Measurements from ENCODE around the gene ZNF616. TPM values are rescaled to one million over a fixed set of nuclear protein-coding genes. Genes with fewer than 3 reads are reported as not detected.

The ZNF616 gene
- total RNA-seq (10 to 100 TPM; 11.2 to 12.6 TPM), polyA plus RNA-seq (4.6 TPM)

DNA sequence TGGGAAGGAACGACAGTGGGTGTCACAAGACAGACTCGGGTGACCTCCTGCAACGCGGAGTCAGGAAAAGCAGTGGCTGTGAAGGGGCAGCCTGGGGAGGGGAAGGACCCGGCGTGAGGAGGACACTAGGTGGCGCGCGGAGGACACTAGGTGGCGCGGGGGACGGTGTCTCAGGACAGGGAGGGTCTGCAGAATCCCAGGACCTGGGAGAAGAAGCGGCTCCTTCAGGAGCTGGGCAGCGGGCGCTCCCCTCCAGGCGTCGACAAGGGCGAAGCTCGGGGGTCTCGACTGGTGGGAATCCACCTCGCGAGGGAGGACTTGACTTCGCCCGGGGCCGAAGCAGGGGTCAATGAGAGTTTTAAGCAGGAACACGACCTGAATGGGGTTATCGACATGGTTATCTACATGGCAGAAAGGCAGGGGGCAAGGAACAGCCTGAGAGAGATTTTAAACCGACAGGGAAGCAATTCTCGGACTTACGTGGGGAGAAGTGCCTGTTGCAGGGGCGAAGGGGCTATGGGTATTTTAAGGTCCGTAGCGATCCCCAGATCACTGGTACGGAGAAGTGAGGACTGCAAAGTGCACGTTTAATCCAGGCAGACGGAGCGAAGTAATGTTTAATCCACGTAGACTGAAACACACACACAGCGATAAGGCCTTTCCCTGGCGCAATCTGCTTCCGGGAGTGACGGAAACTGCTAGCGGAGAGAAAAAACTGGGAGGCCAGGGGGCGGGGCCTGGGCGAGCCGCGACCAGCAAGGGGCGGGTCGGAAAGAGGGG is at the start of gene ZNF616:
Gene ZNF616, minus strand, starts transcription at position 687 of the 780 bp plus-strand sequence. CDS start 9,426 bp downstream, outside the sequence.
- POLR2A ChIA-PET: interaction anchor here (0.6 to 1.7 kb wide), 3 partner anchors 50 to 155 kb away, joined by 3 to 23 read pairs (median 5); partner anchors contain the start of gene PPP2R1A
- H3K27ac ChIP-seq (ENCODE audit: low read depth, low read length): peak within 1 kb of the TSS; percentile 91
- Mint-ChIP-seq H3K27me3 (peaks cover 0 to 1% of the 10 kb centered on the region in 2 donors), H3K4me1 (peaks cover 34 to 45% (median 36%) of the 10 kb centered on the region in 3 donors), H3K9me3 (peaks cover 0 to 21% (median 0%) of the 10 kb centered on the region in 5 donors), H3K27ac (peak within 1 kb of the TSS; percentile 79 to 99 (median 94)), H3K36me3 (peaks cover 10 to 21% (median 16%) of the 10 kb centered on the region in 3 donors), H3K4me3 (peak within 1 kb of the TSS; percentile 90 to 99 (median 96))
- CTCF ChIA-PET: interaction anchor here (0.8 to 2.6 kb wide), 6 partner anchors 68 to 108 kb away, joined by 3 to 23 read pairs (median 3); no protein-coding TSS in a partner anchor
- H3K4me1 ChIP-seq (ENCODE audit: insufficient read depth, low read length): peaks cover 22% of the 10 kb centered on the region
- H3K4me3 ChIP-seq (ENCODE audit: low read length): peak within 1 kb of the TSS; percentile 100
- H3K9me3 ChIP-seq (ENCODE audit: low read length): no peaks in the 10 kb centered on the region
- no peaks in the 10 kb centered on the region for H3K27me3 ChIP-seq (ENCODE audit: insufficient read depth, low read length, poor library complexity, severe bottlenecking)
- no peaks in the 10 kb centered on the region for H3K36me3 ChIP-seq (ENCODE audit: insufficient read depth, low read length)
- peak; percentile 63 to 98 (median 96) for DNase-seq

GRCh38 chr19:52188822-52189734 is 49.3 kb upstream of the ZNF616 start:
- Histone ChIP-seq H3K4me3 (ENCODE audit: low read length) (peak overlapping the region; percentile 56), H3K27me3 (ENCODE audit: insufficient read depth, low read length, poor library complexity, severe bottlenecking) (no peaks in the 10 kb centered on the region), H3K36me3 (ENCODE audit: insufficient read depth, low read length) (peaks cover 11% of the 10 kb centered on the region), H3K27ac (ENCODE audit: low read depth, low read length) (peak overlapping the region; percentile 74), H3K4me1 (ENCODE audit: insufficient read depth, low read length) (peaks cover 39% of the 10 kb centered on the region), H3K9me3 (ENCODE audit: low read length) (no peaks in the 10 kb centered on the region)
- ChIA-PET CTCF (interaction anchor here (0.6 to 1.8 kb wide), 8 partner anchors 9 to 544 kb away, joined by 3 to 9 read pairs (median 4); partner anchors contain the start of gene ZNF836), POLR2A (interaction anchor here (0.7 to 1.7 kb wide), 9 partner anchors 10 to 532 kb away, joined by 3 to 31 read pairs (median 8); partner anchors contain the start of genes ZNF432, ZNF615, ZNF616 and ZNF836)
- Mint-ChIP-seq H3K4me3 (peak overlapping the region; percentile 84 to 99 (median 96)), H3K4me1 (peaks cover 34 to 46% (median 44%) of the 10 kb centered on the region in 3 donors), H3K36me3 (peaks cover 4 to 29% (median 7%) of the 10 kb centered on the region in 3 donors), H3K27ac (peak overlapping the region; percentile 91 to 100 (median 100)), H3K27me3 (peaks cover 0 to 2% of the 10 kb centered on the region in 2 donors), H3K9me3 (no peaks in the 10 kb centered on the region)
- DNase-seq: peak in 1 of 5 donors; percentile 97

DNA sequence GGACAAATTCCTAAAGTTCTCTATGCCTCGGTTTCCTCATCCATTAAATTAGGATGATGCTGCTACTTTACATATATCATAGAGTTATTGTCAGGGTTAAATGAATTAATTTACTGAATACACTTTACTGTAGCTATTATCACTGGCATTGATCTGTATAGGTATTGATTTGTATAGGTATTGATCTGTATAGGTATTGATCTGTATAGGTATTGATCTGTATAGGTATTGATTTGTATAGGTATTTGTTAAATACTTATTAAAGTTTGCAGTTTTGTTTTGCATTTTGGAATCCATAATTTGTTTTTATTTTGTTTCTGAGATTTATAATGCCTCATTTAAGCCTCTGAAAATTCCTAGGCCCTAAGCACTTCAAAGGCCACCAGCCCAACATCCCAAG is 47.7 kb upstream of the ZNF616 start:
- CTCF ChIA-PET: no interaction called here
- Mint-ChIP-seq H3K4me3 (peak overlapping the region in 1 of 7 donors; percentile 20), H3K36me3 (peaks cover 2 to 18% (median 4%) of the 10 kb centered on the region in 3 donors), H3K27ac (peak overlapping the region in 1 of 8 donors; percentile 13), H3K9me3 (no peaks in the 10 kb centered on the region), H3K4me1 (peaks cover 24 to 31% (median 30%) of the 10 kb centered on the region in 3 donors), H3K27me3 (peaks cover 0 to 2% of the 10 kb centered on the region in 2 donors)
- POLR2A ChIA-PET: interaction anchor here (0.5 kb wide), 1 partner anchor 541 kb away, joined by 3 read pairs; no protein-coding TSS in a partner anchor
- no peak for DNase-seq
- no peaks in the 10 kb centered on the region for H3K27me3 ChIP-seq (ENCODE audit: insufficient read depth, low read length, poor library complexity, severe bottlenecking)
- H3K4me3 ChIP-seq (ENCODE audit: low read length): no peak overlapping the region
- H3K36me3 ChIP-seq (ENCODE audit: insufficient read depth, low read length): no peaks in the 10 kb centered on the region
- H3K4me1 ChIP-seq (ENCODE audit: insufficient read depth, low read length): peaks cover 26% of the 10 kb centered on the region
- no peak overlapping the region for H3K27ac ChIP-seq (ENCODE audit: low read depth, low read length)
- no peaks in the 10 kb centered on the region for H3K9me3 ChIP-seq (ENCODE audit: low read length)

GRCh38 chr19:52176574-52176973 is 36.8 kb upstream of the ZNF616 start:
- Mint-ChIP-seq H3K9me3 (no peaks in the 10 kb centered on the region), H3K27me3 (peaks cover 0 to 1% of the 10 kb centered on the region in 2 donors), H3K4me3 (peak overlapping the region in 4 of 7 donors; percentile 15 to 47 (median 30)), H3K27ac (peak overlapping the region in 4 of 8 donors; percentile 65 to 79 (median 70)), H3K36me3 (no peaks in the 10 kb centered on the region), H3K4me1 (peaks cover 8 to 19% (median 8%) of the 10 kb centered on the region in 3 donors)
- peak in 1 of 5 donors; percentile 11 for DNase-seq
- no peaks in the 10 kb centered on the region for H3K36me3 ChIP-seq (ENCODE audit: insufficient read depth, low read length)
- CTCF ChIA-PET: no interaction called here
- no peaks in the 10 kb centered on the region for H3K9me3 ChIP-seq (ENCODE audit: low read length)
- no peak overlapping the region for H3K27ac ChIP-seq (ENCODE audit: low read depth, low read length)
- POLR2A ChIA-PET: no interaction called here
- H3K4me3 ChIP-seq (ENCODE audit: low read length): no peak overlapping the region
- no peaks in the 10 kb centered on the region for H3K27me3 ChIP-seq (ENCODE audit: insufficient read depth, low read length, poor library complexity, severe bottlenecking)
- H3K4me1 ChIP-seq (ENCODE audit: insufficient read depth, low read length): peaks cover 10% of the 10 kb centered on the region

GRCh38 chr19:52172347-52172746 is 32.6 kb upstream of the ZNF616 start:
- H3K36me3 Mint-ChIP-seq: peaks cover 14 to 38% (median 24%) of the 10 kb centered on the region in 3 donors
- CTCF ChIA-PET: interaction anchor here (1.2 to 2.3 kb wide), 3 partner anchors 12 to 65 kb away, joined by 3 to 9 read pairs (median 3); partner anchors contain the start of gene PPP2R1A
- POLR2A ChIA-PET: interaction anchor here (1.7 to 3.1 kb wide), 2 partner anchors 17 to 31 kb away, joined by 5 to 31 read pairs; partner anchors contain the start of gene PPP2R1A
- H3K27me3 Mint-ChIP-seq: peaks cover 0 to 3% of the 10 kb centered on the region in 2 donors
- Histone ChIP-seq H3K27me3 (ENCODE audit: insufficient read depth, low read length, poor library complexity, severe bottlenecking) (no peaks in the 10 kb centered on the region), H3K9me3 (ENCODE audit: low read length) (no peaks in the 10 kb centered on the region), H3K4me1 (ENCODE audit: insufficient read depth, low read length) (peaks cover 25% of the 10 kb centered on the region), H3K4me3 (ENCODE audit: low read length) (peak overlapping the region; percentile 94), H3K27ac (ENCODE audit: low read depth, low read length) (no peak overlapping the region), H3K36me3 (ENCODE audit: insufficient read depth, low read length) (peaks cover 7% of the 10 kb centered on the region)
- peak overlapping the region in 7 of 8 donors; percentile 93 to 100 (median 96) for H3K27ac Mint-ChIP-seq
- H3K4me1 Mint-ChIP-seq: peaks cover 38 to 47% (median 46%) of the 10 kb centered on the region in 3 donors
- H3K9me3 Mint-ChIP-seq: peaks cover 0 to 2% (median 0%) of the 10 kb centered on the region in 5 donors
- no peak for DNase-seq
- H3K4me3 Mint-ChIP-seq: peak overlapping the region; percentile 91 to 100 (median 95)

DNA sequence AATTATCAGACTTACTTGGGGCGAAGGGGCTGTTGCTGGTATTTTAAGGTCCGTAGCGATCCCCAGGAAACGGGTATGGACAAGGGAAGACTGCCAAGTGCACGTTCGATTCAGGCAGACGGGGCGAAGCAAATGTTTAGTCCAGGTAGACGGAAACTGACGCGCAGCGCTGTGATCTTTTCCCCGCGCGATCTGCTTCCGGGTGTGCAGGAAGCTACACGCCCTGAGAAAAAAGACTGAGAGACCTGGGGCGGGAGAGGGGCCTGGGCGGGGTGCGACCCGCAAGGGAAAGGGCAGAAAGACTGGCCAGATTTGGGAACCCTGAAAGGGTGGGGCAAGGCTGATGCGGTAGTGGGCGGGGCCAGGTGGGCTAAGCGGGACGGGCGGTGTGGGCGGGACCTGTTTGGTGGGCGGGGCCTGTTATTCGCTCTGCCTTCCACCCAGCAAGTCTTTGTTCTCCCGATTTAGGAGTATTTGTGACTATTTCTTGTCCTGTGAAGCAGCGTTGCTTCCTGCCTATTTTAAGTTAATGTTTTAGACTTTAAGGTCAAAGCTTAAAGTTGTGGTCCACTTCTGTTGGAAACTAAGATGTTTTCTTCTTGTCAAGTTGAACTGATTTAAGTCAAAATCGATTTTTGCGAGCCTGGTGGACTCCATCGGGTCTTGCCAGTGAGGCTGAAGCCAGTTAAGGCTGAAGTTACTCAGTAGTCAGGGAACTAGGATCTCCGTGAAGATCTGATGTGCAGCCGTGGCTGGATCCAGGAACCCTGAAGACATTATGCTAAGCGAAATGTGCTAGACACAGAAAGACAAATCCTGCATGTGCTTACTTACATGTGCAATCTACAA is 31.8 kb upstream of the ZNF616 start, which contains the start of gene ZNF836:
Gene ZNF836, minus strand, starts transcription at position 301 of the 849 bp plus-strand sequence. CDS start 3,549 bp downstream, outside the sequence.
- Mint-ChIP-seq H3K27ac (peak within 1 kb of the TSS; percentile 93 to 100 (median 96)), H3K36me3 (peaks cover 15 to 43% (median 28%) of the 10 kb centered on the region in 3 donors), H3K27me3 (peaks cover 0 to 3% of the 10 kb centered on the region in 2 donors), H3K4me3 (peak within 1 kb of the TSS; percentile 91 to 100 (median 95)), H3K9me3 (peaks cover 0 to 2% (median 0%) of the 10 kb centered on the region in 5 donors), H3K4me1 (peaks cover 38 to 46% (median 41%) of the 10 kb centered on the region in 3 donors)
- Histone ChIP-seq H3K27ac (ENCODE audit: low read depth, low read length) (peak within 1 kb of the TSS; percentile 82), H3K36me3 (ENCODE audit: insufficient read depth, low read length) (peaks cover 7% of the 10 kb centered on the region), H3K9me3 (ENCODE audit: low read length) (no peaks in the 10 kb centered on the region), H3K4me3 (ENCODE audit: low read length) (peak within 1 kb of the TSS; percentile 94), H3K4me1 (ENCODE audit: insufficient read depth, low read length) (peaks cover 25% of the 10 kb centered on the region), H3K27me3 (ENCODE audit: insufficient read depth, low read length, poor library complexity, severe bottlenecking) (no peaks in the 10 kb centered on the region)
- ChIA-PET CTCF (interaction anchor here (1.2 to 2.3 kb wide), 2 partner anchors 13 to 18 kb away, joined by 3 to 9 read pairs; partner anchors contain the start of gene PPP2R1A), POLR2A (interaction anchor here (0.7 to 3.1 kb wide), 4 partner anchors 18 to 543 kb away, joined by 3 to 31 read pairs (median 4); partner anchors contain the start of genes PPP2R1A and ZNF432)
- DNase-seq: peak; percentile 90 to 92 (median 91)

All from CD8-positive, alpha-beta memory T cell (primary cell).